ENCODE results near the gene CASZ1.

The CASZ1 gene

GRCh38 chr1:10795276-10796021 is 997 bp downstream of the CASZ1 start:
- no peak for DNase-seq (ENCODE audit: low read depth)

- DNase-seq (ENCODE audit: low read depth): no peak
Observed at GRCh38 chr1:10794724-10795275, 1.6 kb downstream of the CASZ1 start.

GRCh38 chr1:10793129-10793651 is 3.3 kb downstream of the CASZ1 start:
- no peak for DNase-seq (ENCODE audit: low read depth)

- DNase-seq (ENCODE audit: low read depth): no peak
Observed at GRCh38 chr1:10791105-10791951, 5.1 kb downstream of the CASZ1 start.

GRCh38 chr1:10789803-10790702 is 6.4 kb downstream of the CASZ1 start:
- no peak for DNase-seq (ENCODE audit: low read depth)

- no peak for DNase-seq (ENCODE audit: low read depth)
Observed at GRCh38 chr1:10789047-10789791, 7.2 kb downstream of the CASZ1 start.

- DNase-seq (ENCODE audit: low read depth): no peak
Observed at GRCh38 chr1:10788592-10789006, 7.8 kb downstream of the CASZ1 start.

GRCh38 chr1:10787286-10787685 is 9.2 kb downstream of the CASZ1 start:
- DNase-seq (ENCODE audit: low read depth): no peak

GRCh38 chr1:10785728-10786638 is 10.5 kb downstream of the CASZ1 start:
- no peak for DNase-seq (ENCODE audit: low read depth)

GRCh38 chr1:10784998-10785727 is 11.3 kb downstream of the CASZ1 start:
- no peak for DNase-seq (ENCODE audit: low read depth)

GRCh38 chr1:10782491-10783244 is 13.8 kb downstream of the CASZ1 start:
- no peak for DNase-seq (ENCODE audit: low read depth)

GRCh38 chr1:10781137-10781536 is 15.3 kb downstream of the CASZ1 start:
- DNase-seq (ENCODE audit: low read depth): no peak

- no peak for DNase-seq (ENCODE audit: low read depth)
Observed at GRCh38 chr1:10779841-10780240, 16.6 kb downstream of the CASZ1 start.

- no peak for DNase-seq (ENCODE audit: low read depth)
Observed at GRCh38 chr1:10779201-10779600, 17.2 kb downstream of the CASZ1 start.

GRCh38 chr1:10778640-10779039 is 17.8 kb downstream of the CASZ1 start:
- DNase-seq (ENCODE audit: low read depth): no peak

- DNase-seq (ENCODE audit: low read depth): no peak
Observed at GRCh38 chr1:10777749-10778574, 18.5 kb downstream of the CASZ1 start.

- no peak for DNase-seq (ENCODE audit: low read depth)
Observed at GRCh38 chr1:10776190-10776905, 20.1 kb downstream of the CASZ1 start.

All from CMK (cell line).